GM19023 (cell line): ENCODE measurements around the gene C11orf91.

Source experiments
- ATAC-seq: cut with Tn5 transposase; IDR thresholded peaks from one replicate; pipeline ENCODE4 v1.9.1; 2021; ENCODE audit warnings: mild to moderate bottlenecking, moderate library complexity; ENCODE audit not compliant: unreplicated experiment

C11orf91 gene

GRCh38 chr11:33652431-33652830 is 48.2 kb downstream of the C11orf91 start:
- no peak for ATAC-seq

GRCh38 chr11:33651990-33652389 is 48.6 kb downstream of the C11orf91 start:
- no peak for ATAC-seq

- no peak for ATAC-seq
Measured at GRCh38 chr11:33651555-33651954, 49.1 kb downstream of the C11orf91 start.

- no peak for ATAC-seq
Measured at GRCh38 chr11:33649944-33650343, 50.7 kb downstream of the C11orf91 start.
